Tongue (tissue), 2 donors: ENCODE results near the gene FGD2. TPM values are rescaled to one million over a fixed set of nuclear protein-coding genes. Genes with fewer than 3 reads are reported as not detected.
"Not testable (repeated sequence)": the region's sequence is repeated elsewhere in the genome, so short reads cannot be mapped to it uniquely, and the experiment has no call there.

ENCODE experiments used
- DNase-seq: peaks from one replicate; pipeline ENCODE4 v3.0.0-alpha.2; 2015
- total RNA-seq: library from RNA; depleted of rRNA; stranded (reverse); fragments of >200 nt; gene quantifications from one replicate; pipeline ENCODE4 v1.2.3, GENCODE V29; 2014

The FGD2 gene
- total RNA-seq, 1 donor from 2014 or later: 13.1 TPM

DNA sequence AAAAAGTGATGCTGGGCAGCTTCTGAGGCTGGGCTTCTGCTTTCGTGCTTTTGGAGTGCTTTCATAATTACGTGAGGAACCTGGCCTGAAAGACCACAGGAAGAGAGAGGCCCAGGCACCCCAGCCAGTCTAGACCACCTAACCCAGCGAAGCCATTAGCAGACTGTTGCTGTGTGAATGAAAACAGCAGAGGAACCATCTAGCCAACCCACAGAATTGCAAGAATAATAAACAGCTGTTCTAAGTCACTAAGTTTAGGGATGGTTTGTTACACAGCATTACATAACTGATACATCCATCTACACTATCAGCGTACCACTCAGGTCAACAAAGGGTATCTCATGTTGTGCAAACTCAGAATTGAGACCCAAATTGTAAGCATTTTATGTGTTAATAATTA lies 34.5 kb downstream of the FGD2 start:
- no peak for DNase-seq

DNA sequence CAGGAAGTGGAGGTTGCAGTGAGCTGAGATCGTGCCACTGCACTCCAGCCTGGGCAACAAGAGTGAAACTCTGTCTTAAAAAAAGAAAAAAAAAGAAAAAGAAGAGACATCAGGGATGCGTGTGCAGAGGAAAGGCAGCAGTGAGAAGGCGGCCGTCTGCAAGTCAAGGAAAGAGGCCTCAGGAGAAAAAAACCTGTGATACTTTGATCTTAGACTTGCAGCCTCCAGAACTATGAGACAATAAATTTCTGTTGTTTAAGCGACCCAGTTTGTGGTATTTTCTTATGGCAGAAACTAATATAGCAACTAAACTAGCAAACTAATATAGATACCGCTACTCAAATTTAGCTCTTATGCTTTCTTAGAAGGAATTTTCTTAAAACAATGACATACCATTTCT lies 36.1 kb downstream of the FGD2 start:
- DNase-seq: no peak

DNA sequence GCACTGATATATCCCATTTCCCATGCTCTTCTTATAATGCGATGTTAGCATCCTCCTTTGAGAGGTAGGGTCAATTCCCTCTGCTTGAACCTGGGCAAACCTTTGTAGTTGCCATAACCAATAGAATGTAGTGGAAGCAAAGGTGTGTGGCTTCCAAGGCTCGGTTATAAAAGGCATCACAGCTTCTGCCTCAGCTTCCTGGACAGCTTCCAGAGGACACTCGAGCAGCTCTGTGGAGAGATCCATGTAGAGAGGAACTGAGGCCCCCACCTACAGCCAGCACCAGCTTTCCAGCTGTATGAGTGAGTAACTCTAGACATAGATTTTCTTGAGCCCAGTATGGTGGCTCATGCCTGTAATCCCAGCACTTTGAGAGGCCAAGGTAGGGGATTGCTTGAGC lies 36.7 kb downstream of the FGD2 start:
- DNase-seq: no peak

DNA sequence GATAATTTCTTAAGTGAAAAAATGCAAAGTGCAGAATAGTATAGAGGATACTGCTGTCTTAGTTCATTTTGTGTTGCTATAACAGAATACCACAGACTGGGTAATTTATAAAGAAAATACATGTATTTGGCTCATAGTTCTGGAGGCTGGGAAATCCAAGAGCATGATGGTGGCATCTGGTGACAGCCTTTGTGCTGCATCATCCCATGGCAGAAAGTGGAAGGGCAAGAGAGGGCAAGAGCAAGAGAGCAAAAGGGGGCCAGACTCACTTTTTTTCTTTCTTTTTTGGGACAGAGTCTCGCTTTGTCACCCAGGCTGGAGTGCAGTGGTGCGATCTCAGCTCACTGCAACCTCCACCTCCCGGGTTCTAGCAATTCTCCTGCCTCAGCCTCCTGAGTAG lies 37.6 kb downstream of the FGD2 start:
- not testable (repeated sequence) for DNase-seq

DNA sequence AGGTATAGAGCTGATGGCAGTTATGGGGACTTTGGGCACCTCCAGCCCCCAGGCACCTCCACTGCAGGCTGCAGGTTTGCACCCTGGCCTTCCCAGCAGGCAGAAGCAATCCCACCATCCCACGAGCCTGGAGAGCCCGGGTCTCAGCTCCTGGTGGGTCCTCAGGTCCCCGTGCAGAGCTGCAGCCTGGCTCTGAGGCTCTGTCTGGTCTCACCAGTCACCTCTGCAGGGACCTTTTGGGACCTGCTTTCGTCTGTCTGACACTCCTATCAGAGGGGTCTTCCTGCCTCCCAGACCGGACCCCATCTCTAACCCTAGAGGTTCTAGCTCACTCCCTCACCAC lies 41.9 kb downstream of the FGD2 start:
- DNase-seq: no peak

DNA sequence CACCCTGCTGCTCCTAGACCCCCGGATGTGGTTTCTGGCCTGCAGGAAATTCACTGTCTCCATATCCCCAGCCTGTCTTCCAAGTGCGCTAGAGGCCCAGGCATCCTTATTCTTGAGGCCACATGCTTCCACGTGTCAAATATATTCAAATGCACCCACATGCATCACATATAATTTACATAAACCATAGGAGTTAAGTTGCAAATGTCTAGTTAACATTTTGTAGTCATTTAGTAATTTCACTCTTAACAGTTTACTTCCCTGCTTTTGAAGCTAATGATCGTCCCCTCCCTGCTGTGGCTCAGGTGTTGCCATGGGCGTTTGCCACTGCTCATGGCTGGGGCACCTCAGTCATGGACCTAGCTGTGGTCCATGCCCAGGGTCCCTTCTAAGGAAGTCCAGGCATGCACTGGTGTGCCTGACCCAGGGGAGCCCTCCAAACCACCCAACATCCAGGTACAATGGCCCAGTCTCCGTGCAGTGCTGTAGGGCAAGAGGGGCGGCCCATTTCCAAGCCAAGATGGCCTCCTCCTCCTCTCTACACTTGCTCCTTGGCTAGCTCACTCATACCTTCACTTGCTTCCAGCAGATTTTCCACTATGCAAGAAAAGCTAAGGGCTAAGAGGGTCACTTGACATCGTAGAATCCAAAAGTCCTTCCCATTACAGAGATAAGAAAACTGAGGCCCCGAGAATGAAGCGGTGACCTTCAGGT lies 42.4 kb downstream of the FGD2 start:
- no peak for DNase-seq

DNA sequence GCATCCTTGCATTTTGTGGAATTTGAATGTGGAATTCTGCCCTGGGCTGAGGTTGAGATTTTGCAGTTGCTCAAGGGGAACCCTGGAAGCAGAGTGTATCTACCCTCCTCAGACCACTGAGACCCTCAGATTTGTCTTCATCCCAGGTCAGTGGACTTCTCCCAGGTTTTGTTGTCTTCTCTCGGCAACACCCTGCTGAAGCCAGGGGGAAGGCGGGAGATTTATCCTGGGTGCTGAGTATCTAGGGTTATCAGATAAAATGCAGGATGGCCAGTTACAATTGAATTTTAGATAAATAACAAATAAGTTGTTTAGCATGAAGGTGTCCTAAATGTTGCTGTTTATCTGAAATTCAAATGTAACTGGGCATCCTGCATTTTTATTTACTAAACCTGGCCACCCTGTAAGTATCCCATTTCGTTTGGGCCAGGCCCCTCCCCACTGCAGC lies 43.0 kb downstream of the FGD2 start:
- DNase-seq: no peak

DNA sequence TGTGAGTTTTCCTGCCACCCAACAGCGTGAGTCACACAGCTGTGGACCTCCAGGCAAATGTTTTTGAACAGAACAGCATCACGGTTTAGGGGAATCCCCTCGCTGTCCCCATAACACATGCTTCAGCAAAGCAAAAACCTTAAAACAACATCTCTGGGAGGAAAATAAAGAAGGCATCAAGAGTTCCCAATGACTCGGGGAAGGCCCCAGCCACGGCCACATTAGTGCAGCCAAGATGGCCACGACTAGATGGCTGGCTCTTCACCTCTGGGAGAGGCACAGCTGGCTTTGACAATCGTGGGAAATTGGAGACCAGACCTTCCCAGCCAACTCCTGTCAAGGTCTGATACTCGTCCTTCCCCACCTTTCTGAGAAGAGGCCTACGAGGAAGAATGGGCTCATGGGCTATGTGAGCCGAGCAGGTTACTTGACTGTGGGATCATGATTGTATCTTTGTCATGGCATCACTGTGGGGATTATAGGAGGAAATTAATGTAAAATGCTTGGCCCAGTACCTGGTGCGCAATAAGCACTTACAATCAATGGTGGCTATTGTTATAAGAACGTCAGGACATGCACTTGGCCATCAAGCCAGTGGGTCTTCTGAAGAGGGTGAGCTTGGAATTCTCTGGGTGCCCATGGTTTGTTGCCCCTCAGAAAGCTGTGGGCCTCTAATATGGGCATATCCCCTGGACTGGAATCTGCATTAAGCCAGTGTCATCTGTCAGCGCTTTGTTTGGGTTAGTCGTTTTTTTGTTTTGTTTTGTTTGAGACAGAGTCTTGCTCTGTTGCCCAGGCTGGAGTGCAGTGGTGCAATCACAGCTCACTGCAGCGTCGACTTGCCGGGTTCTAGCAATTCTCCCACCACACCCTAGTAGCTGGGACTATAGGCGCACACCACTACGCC lies 43.6 kb downstream of the FGD2 start:
- DNase-seq: peak; percentile 82

DNA sequence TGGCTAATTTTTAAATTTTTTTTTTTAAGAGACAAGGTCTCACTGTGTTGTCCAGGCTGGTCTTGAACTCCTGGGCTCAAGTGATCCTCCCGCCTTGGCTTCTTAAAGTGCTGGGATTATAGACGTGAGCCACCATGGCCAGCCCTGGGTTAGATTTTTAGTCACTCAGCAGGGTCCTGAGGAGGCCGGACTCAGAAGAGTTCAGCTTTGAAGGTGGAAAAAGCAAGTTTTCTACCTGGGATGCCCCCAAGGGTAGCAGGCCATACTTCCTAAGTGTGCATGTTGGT lies 44.2 kb downstream of the FGD2 start:
- DNase-seq: no peak

DNA sequence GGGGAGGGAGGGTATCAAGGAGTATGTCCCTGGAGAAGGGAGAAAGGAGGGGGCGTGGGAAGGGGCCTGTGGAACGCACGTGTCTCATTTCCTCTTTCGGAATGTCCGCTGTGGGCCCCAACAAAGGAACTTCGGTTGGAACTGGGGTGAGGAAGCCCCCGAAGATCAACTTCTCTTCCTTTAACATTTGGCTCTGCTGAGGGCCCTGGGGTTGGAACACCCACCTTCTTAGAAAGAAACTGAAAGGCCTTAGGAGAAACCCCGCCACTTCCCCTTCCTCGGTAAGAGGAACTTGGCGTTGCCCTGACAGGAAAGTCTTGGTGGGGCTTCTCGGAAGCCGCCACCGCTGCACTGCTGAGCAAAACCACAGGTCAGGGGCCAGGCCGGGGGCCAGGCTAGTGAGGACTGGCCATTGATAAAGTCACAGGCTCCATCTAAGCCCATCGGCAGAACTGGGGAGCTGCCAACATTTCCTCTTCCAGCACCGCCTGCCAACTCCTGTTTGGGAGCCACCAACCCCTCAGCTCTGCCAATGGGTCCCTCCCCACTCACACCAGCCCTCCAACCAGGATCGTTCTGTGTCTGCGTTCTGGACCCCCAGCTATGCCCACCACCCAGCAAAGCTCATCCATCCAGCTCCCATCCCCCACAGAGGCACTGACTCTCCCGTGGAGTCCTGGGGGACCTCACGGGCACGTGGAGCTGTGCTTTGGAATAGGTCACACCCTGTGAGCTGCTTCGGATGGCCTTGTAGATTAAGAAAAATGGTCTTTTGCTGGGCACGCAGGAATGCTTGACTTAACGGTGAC lies 44.8 kb downstream of the FGD2 start:
- peak; percentile 30 for DNase-seq

DNA sequence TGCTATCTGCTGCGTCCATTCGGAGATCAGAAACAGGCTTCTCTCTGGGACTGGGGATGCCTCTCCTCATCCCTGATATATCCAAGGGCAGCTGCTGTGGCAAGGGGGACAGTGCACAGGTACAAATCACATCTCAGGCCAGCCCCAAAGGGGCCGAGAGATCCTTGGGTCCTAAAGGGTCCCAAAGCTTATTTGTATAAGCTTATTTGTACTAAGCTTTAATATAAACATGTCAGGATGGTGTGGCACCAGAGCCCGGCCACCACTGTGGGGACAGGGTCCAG lies 45.3 kb downstream of the FGD2 start:
- DNase-seq: no peak

DNA sequence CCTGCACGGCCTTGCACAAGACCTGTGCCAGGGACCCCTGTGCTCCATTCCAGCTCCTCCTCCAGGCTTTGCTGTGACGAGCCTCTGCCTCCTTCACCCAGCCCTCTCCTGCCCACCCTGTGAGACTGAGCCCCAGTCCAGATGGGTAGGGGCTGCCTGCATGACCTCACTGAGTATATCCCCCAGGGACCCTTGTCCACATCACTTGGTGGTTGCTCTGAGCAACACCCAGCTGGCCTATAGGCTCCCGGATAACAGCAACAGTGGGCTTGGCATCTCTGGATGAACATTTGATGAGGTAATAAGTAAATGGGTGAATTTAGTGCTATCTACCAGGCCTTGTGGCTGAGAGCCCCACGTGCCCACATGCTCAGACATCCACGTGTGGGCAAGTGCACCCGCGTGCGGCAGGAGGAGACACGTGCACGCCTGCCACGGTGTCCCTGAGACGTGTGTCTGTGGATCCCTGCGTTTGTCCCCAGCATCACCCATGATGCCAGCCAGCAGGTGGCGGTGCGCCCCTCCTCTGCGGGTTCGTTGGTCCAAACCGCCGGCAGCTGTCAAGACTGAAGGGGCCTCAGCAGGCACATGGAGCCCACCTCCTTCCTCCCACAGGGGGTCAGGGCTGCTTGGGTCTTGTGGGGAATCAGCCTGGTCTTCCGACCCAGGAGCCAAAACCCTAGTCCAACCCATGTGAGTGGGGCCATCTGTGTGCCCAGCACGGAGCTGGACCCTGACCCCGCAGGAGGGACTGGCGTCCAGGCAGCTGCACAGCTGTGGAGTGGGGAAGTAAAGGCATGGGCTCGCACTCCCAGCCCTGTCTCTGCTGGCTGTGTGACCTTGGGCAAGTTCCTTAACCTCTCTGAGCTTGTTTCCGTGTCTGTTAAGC lies 45.9 kb downstream of the FGD2 start:
- peak; percentile 94 for DNase-seq

DNA sequence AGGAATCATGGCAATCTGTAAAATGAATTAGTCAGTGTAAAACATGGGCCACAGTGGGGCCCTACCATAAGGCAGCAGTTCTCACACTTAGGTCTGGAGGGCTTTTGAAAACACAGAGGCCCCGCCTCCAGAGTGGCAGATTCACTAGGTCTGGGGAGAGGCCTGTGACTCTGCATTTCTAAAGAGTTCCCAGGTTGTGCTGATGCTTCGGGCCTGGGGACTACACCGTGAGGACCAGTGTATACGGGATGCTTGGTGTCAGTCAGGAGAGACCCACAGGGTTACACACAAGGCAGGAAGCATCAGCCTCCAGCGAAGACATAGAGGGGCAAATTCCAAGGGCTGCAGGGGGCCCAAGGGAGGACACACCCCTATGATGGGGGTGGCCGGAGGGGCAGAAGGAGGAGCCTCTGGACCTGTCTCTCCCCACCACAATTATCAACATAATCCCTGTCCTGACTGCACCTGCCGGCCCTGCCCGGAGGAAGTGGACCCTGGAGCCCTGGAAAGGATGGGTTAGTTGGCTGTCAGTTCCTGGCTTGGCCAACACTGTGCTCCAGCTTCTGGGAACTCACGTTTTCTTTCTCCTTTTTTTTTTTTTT lies 46.7 kb downstream of the FGD2 start:
- DNase-seq: no peak

DNA sequence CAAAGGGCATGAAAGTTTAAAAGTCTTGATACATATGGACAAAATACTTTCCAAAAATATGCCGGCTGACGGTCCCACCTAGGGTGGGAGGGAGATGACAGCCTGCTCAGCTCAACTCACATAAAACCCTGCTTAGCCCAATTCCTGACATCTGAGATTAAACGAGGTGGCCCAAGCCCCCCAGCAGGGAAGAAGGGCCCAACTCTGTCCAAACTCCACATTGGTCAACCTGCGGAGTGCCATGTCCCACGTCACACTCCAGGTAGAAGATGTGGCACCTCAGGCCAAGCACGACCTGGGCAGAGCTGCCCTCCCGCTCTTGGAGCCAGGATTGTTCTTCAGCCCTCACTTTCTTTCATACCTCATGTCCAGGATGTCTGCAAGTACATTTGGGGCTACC lies 48.2 kb downstream of the FGD2 start:
- no peak for DNase-seq

DNA sequence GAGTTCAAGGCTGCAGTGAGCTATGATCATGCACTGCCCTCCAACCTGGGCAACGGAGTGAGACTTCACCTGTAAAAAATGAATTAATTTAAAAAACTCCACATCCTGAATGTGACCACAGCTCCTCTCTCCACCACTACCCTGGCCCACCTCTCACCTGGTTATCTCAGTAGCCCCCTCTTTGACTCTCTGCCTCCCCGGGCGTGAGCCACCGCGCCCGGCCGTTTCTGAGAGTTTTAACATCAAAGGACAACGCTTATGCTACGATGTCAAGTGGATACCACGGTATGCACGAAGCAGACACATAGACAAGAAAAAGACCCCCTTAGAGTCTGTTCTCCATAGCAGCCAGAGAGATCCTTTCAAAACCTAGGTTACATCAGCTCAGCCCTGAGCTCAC lies 48.7 kb downstream of the FGD2 start:
- DNase-seq: no peak

DNA sequence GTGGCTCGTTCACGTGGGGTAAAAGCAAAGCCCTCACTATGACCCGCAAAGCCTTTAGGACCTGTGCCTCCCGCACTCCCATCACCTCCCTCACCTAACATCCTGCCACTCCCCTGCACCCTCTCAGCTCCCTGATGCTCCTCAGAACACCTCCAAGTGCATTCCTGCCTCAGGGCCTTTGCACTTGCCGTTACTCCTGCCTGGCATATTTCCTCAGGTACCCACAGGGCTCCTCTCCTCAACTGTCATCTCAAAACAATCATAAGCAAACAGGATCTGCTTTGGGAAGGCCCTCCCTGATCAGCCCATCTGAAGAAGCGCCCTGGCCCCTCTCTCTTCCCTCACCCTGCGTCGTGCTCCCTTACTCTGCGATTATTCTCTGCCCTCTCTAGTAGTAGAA lies 49.1 kb downstream of the FGD2 start:
- DNase-seq: no peak

DNA sequence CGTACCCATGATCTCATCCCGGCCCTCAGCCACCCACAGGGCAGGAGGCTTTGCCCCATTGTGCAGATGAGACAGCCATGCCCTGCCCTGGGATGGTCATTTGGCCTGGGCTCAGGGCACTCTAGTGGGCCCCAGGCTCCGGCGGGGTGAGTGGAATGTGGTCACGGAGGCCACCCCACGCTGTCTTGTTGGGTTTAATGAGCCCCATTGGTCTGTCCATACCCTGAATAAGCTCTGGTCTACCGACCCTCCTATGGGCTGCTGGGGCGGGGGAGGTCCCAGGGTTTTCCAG lies 50.6 kb downstream of the FGD2 start:
- no peak for DNase-seq

DNA sequence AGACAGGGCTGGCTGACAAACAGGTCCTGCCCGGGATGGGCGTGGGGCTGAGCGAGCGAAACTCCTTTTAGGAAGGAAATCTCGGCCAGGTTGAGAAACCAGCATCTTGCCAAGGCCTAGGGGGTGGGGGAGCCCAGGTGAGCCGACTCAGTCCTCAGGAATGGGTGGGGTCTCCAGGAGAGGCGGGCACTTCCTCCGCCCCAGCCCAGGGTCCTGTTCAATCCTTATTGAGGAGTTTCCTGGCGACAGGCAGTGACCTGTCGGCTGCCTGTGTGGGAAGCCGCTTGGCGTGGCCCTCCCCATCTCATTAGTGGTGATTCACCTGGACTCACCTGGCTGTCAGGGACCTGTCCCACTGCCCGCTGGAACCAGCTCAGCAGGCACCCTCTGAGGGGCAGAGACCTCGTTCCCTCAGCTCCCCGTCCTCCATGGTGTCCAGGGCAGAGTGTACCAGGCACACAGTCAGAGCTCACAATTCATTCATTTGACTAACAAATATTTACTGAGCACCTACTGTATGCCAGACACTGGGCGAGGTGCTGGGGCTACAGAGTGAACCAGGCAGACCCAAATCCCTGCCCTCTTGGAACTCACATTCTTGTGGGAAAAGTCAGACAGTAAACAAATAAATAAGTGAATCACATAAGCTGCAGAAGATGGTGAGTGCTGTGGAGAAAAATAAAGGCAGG lies 51.1 kb downstream of the FGD2 start:
- no peak for DNase-seq

DNA sequence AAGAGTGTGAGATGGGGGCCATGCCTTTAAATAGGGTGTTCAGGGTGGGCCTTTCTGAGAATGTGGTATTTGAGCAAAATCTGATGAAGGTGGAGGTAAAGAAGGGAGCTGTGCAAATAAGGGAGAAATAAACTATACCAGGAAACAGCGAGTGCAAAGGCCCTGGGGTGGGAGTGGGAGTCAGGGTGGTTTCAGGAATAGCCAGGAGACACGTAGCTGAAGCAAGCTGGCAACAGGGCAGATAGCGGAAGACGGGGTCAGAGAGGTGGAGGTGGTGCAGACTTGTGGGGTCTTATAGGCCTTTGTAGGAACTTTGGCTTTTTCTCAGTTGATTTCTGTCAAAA lies 51.6 kb downstream of the FGD2 start:
- no peak for DNase-seq

DNA sequence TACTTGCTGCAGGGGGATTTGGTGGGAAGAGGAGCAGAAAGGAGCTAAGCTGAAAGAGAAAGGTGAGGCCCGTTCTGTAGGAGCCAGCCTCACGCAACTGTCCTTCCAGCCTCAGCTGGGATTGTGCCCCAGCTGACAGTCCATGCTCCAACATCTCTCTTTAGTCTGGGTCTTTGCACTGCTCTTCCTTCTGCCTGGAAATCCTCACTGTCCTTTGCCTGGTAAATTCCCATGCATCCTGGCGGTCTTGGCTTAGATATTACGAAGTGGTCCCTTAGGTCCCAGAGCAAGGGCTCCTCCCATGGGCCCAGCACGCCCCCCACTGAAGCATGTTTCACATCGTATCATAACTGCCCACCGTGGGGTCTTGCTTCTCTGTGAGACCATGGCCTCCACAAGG lies 52.2 kb downstream of the FGD2 start:
- DNase-seq: no peak

DNA sequence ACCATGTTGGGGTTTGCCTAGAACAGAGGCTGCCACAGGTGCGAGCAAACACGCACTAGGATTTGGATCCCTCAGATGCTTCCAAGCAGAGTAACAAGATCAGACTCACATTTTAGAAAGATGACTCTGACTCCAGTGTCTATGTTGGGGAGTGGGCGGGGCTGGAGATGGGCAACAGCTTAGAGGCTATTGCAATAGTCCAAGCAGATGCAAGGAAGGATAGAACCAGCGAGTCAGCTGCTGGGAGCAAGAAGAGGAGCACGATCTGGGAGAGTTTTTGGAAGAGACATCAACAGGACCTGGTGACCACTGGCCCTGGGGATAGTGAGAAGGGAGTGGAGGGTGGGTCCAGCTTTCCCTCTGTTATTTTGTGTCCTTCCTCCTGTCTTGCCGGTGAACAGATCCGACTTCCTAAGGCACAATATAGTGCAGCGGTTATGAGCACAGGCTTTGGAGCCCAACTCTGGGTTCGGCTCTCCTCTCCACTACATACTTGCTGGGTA lies 52.7 kb downstream of the FGD2 start:
- DNase-seq: no peak

DNA sequence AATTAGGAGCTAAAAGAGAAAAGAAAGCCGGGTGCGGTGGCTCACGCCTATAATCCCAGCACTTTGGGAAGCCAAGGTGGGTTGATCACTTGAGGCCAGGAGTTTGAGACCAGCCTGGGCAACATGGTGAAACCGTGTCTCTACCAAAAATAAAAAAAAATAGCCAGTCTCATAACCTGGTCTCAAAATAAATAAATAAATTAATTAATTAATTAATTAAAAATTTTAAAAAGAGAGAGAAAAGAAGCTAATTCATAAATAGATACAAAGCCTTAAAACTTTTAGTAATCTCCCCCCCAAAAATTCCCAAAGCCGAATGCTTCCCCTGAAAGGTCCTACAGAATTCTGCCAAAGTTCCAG lies 53.5 kb downstream of the FGD2 start:
- DNase-seq: not testable (repeated sequence)
